Chondrocyte (in vitro differentiated cells): ENCODE results near the gene ANO6. TPM values are rescaled to one million over a fixed set of nuclear protein-coding genes. Genes with fewer than 3 reads are reported as not detected.

Experiments used
- DNase-seq: peaks from one replicate; pipeline ENCODE4 v3.0.0; 2021; ENCODE audit warnings: mixed read lengths, low spot score
- H3K27ac Mint-ChIP-seq: one replicate; pipeline ENCODE4 v1.8.0; 2021; ENCODE audit warnings: mild to moderate bottlenecking, moderate library complexity, mixed read lengths; ENCODE audit not compliant: unreplicated experiment
- H3K27me3 Mint-ChIP-seq: 2 replicates; pipeline ENCODE4 v1.8.0; 2021; ENCODE audit warnings: low read depth, mixed read lengths
- H3K36me3 Mint-ChIP-seq: 2 replicates; pipeline ENCODE4 v1.8.0; 2021; ENCODE audit warnings: low read depth, mixed read lengths
- H3K4me1 Mint-ChIP-seq: 2 replicates; pipeline ENCODE4 v1.8.0; 2021; ENCODE audit warnings: low read depth, mild to moderate bottlenecking, mixed read lengths
- H3K4me3 Mint-ChIP-seq: one replicate; pipeline ENCODE4 v1.8.0; 2021; ENCODE audit warnings: mild to moderate bottlenecking, moderate library complexity, mixed read lengths; ENCODE audit not compliant: unreplicated experiment
- H3K9me3 Mint-ChIP-seq: 2 replicates; pipeline ENCODE4 v1.8.0; 2021; ENCODE audit warnings: low read depth, mixed read lengths
- CTCF ChIP-seq: fragments of 200-600 bp; sonication (generic); IDR thresholded peaks from 2 replicates; pipeline ENCODE4 v1.5.0; 2021; ENCODE audit warnings: antibody characterized with exemption, mild to moderate bottlenecking, moderate library complexity
- total RNA-seq: library from RNA; stranded (reverse); gene quantifications from 3 replicates; pipeline ENCODE4 v1.2.1, GENCODE V29; 2021

Gene ANO6
- total RNA-seq, 1 donor from 2014 or later: 75.8 TPM

GRCh38 chr12:45189766-45190403, 26.0 kb upstream of the ANO6 start:
- no peak overlapping the region for H3K4me3 Mint-ChIP-seq
- no peaks in the 10 kb centered on the region for H3K9me3 Mint-ChIP-seq
- H3K4me1 Mint-ChIP-seq: peaks cover 19% of the 10 kb centered on the region
- no peaks in the 10 kb centered on the region for H3K27me3 Mint-ChIP-seq
- peaks cover 2% of the 10 kb centered on the region for H3K36me3 Mint-ChIP-seq
- DNase-seq: no peak
- no peak overlapping the region for H3K27ac Mint-ChIP-seq
- no peak for TF ChIP-seq CTCF

DNA sequence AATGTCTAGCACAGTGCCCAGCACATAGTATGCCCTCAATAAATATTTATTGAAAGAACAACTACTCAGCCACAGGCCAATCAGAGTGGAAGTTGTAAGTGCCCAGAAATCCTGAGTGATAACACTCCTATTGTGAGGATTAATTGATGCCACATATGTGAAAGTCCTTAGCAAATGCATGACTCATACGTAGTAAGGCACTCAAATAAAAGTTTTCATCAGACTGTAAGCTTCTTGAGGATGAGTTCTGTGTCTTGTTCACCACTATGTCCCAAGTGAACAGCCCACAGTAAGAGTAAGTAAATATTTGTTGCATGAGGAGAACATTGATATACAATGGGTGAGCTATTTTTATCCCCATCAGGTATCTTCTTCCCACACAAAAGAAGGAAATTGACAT, 24.7 kb upstream of the ANO6 start:
- H3K27me3 Mint-ChIP-seq: no peaks in the 10 kb centered on the region
- DNase-seq: no peak

DNA sequence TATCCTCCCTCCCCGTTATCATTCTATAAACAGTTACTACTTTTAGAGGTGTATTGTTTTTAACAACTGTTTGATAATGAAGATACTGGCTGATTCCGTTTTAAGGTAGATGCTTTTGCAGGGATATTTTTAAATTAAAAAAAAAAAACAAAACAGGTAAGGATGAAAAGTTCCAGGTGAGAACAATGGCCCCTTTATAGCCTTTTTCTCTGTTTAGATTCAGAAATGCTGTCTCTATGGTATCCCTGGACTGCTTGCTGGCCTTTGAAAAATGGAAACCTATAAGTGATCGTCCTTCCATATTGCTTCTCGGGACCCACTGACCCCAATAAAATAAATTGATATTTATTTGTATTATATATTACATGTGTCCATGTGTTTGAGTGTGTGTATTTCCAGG, 23.2 kb upstream of the ANO6 start:
- DNase-seq: no peak
- peaks cover 24% of the 10 kb centered on the region for H3K4me1 Mint-ChIP-seq
- H3K27me3 Mint-ChIP-seq: no peaks in the 10 kb centered on the region
- no peak for TF ChIP-seq CTCF
- no peaks in the 10 kb centered on the region for H3K9me3 Mint-ChIP-seq
- no peak overlapping the region for H3K4me3 Mint-ChIP-seq
- no peak overlapping the region for H3K27ac Mint-ChIP-seq
- peaks cover 2% of the 10 kb centered on the region for H3K36me3 Mint-ChIP-seq

More for the DNA sequence above, 24.7 kb upstream of the ANO6 start:
- Mint-ChIP-seq H3K27ac (no peak overlapping the region), H3K4me1 (peaks cover 23% of the 10 kb centered on the region), H3K36me3 (peaks cover 2% of the 10 kb centered on the region), H3K9me3 (no peaks in the 10 kb centered on the region), H3K4me3 (no peak overlapping the region)
- TF ChIP-seq CTCF: no peak

DNA sequence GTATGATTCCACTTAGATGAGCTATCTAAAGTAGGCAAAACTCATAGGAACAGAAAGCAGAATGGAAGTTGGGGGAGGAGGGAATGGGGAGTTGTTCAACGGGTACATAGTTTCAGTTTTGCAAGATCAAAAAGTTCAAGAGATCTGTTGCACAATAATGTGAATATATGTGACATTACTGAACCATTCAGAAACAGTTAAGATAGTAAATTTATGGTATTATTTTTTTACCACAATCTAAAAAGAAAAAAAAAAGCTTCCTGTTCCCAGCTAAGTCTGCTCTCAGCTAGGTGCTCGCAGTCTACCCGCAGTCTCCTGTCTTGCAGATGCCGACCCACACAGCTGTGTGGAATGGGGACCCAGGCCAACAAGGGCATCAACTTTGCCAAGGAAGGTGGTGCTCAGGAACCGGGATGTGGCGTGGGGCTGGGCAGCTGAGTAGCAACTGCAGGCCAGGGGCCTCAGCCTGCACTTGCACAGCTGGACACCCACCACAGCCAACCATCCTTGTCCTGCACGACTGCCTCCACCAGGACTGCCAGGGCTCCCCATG, 15.3 kb upstream of the ANO6 start:
- Mint-ChIP-seq H3K9me3 (no peaks in the 10 kb centered on the region), H3K27me3 (no peaks in the 10 kb centered on the region), H3K27ac (no peak overlapping the region), H3K36me3 (no peaks in the 10 kb centered on the region), H3K4me3 (no peak overlapping the region), H3K4me1 (peaks cover 4% of the 10 kb centered on the region)
- no peak for DNase-seq
- no peak for TF ChIP-seq CTCF

- DNase-seq: no peak
- H3K4me1 Mint-ChIP-seq: no peaks in the 10 kb centered on the region
- H3K36me3 Mint-ChIP-seq: no peaks in the 10 kb centered on the region
- H3K27ac Mint-ChIP-seq: no peak overlapping the region
- no peaks in the 10 kb centered on the region for H3K27me3 Mint-ChIP-seq
- no peaks in the 10 kb centered on the region for H3K9me3 Mint-ChIP-seq
- TF ChIP-seq CTCF: no peak
- H3K4me3 Mint-ChIP-seq: no peak overlapping the region
Measured at GRCh38 chr12:45203767-45204166, 12.1 kb upstream of the ANO6 start.
